Measurements from ENCODE around the gene PCDHB9.

DNA sequence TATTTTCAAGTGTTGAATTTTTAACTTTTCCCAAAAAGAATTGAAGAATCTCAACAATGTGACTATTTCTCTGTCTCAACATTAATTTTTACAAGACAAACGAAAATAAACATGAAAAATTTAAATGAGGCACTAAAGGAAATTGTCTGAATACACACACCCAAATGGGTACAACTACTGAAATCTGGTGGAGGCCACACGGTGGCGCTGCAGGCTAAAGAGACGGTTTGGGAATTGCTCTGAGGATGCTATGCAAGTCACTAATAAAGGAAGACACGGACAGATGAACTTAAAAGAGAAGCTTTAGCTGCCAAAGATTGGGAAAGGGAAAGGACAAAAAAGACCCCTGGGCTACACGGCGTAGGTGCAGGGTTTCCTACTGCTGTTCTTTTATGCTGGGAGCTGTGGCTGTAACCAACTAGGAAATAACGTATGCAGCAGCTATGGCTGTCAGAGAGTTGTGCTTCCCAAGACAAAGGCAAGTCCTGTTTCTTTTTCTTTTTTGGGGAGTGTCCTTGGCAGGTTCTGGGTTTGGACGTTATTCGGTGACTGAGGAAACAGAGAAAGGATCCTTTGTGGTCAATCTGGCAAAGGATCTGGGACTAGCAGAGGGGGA lies 5.3 kb downstream of the PCDHB9 start, which contains the start of gene PCDHB10:
- TF ChIP-seq, protein P1, sequence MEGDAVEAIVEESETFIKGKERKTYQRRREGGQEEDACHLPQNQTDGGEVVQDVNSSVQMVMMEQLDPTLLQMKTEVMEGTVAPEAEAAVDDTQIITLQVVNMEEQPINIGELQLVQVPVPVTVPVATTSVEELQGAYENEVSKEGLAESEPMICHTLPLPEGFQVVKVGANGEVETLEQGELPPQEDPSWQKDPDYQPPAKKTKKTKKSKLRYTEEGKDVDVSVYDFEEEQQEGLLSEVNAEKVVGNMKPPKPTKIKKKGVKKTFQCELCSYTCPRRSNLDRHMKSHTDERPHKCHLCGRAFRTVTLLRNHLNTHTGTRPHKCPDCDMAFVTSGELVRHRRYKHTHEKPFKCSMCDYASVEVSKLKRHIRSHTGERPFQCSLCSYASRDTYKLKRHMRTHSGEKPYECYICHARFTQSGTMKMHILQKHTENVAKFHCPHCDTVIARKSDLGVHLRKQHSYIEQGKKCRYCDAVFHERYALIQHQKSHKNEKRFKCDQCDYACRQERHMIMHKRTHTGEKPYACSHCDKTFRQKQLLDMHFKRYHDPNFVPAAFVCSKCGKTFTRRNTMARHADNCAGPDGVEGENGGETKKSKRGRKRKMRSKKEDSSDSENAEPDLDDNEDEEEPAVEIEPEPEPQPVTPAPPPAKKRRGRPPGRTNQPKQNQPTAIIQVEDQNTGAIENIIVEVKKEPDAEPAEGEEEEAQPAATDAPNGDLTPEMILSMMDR (IDR thresholded peaks at IDR 0.05; ENCODE audit: borderline replicate concordance, extremely low read depth, low read length, poor library complexity, severe bottlenecking): peak; percentile 77
- TF ChIP-seq EZH2 (IDR thresholded peaks at IDR 0.05; ENCODE audit: borderline replicate concordance, low read depth, low read length, severe bottlenecking): no peak

Data from DND-41 (cell line).